HepG2 (cell line): ENCODE results near the gene CNGA3.

ENCODE experiments used
- GABPA ChIP-seq, 2 experiments: IDR thresholded peaks; 2 replicates each; pipeline ENCODE4 v1.6.1; 2011 to 2016; ENCODE audit warnings: low read depth in 2 of 2, low read length in 1 of 2, missing biosample characterization in 1 of 2, missing genetic modification characterization in 1 of 2
- NCOA2 ChIP-seq: sonication (generic); formaldehyde crosslinking; IDR thresholded peaks from 2 replicates; pipeline ENCODE4 v1.8.0; 2022; ENCODE audit warnings: inconsistent platforms
- POLR2A ChIP-seq, 2 experiments: IDR thresholded peaks; 2 replicates each; pipeline ENCODE4 v1.6.1; 2011; ENCODE audit warnings: low read depth in 2 of 2, low read length in 2 of 2, mild to moderate bottlenecking in 1 of 2, moderate library complexity in 1 of 2; ENCODE audit not compliant: insufficient read depth in 1 of 2
- ZKSCAN5 ChIP-seq: sonication (generic); formaldehyde crosslinking; IDR thresholded peaks from 2 replicates; pipeline ENCODE4 v1.5.1; 2020; ENCODE audit warnings: mild to moderate bottlenecking, missing genetic modification reagents
- ZNF224 ChIP-seq: sonication (generic); formaldehyde crosslinking; IDR thresholded peaks from 2 replicates; pipeline ENCODE4 v1.5.0; 2020; ENCODE audit warnings: mild to moderate bottlenecking, missing genetic modification reagents
- ZNF232 ChIP-seq: sonication (generic); formaldehyde crosslinking; IDR thresholded peaks from 2 replicates; pipeline ENCODE4 v1.4.0; 2020; ENCODE audit warnings: missing genetic modification reagents, borderline replicate concordance
- ZNF350 ChIP-seq: sonication (generic); formaldehyde crosslinking; IDR thresholded peaks from 2 replicates; pipeline ENCODE4 v1.4.0; 2020; ENCODE audit warnings: mild to moderate bottlenecking, low read depth, missing genetic modification reagents, borderline replicate concordance
- ZNF780A ChIP-seq: sonication (generic); formaldehyde crosslinking; IDR thresholded peaks from 2 replicates; pipeline ENCODE4 v1.8.0; 2022; ENCODE audit warnings: mild to moderate bottlenecking, missing genetic modification reagents, moderate library complexity
- TF ChIP-seq, protein P1 (sequence below): sonication (generic); formaldehyde crosslinking; IDR thresholded peaks from 2 replicates; pipeline ENCODE4 v1.8.0; 2022; ENCODE audit warnings: low read depth, missing genetic modification reagents
- TF ChIP-seq, protein P2 (sequence below): sonication (generic); formaldehyde crosslinking; IDR thresholded peaks from 2 replicates; pipeline ENCODE4 v1.5.0; 2020; ENCODE audit warnings: mild to moderate bottlenecking, missing genetic modification reagents, moderate library complexity
- TF ChIP-seq, protein P3 (sequence below): sonication (generic); formaldehyde crosslinking; IDR thresholded peaks from 2 replicates; pipeline ENCODE4 v1.8.0; 2022; ENCODE audit warnings: missing genetic modification reagents, mild to moderate bottlenecking, inconsistent platforms, borderline replicate concordance

DNA sequence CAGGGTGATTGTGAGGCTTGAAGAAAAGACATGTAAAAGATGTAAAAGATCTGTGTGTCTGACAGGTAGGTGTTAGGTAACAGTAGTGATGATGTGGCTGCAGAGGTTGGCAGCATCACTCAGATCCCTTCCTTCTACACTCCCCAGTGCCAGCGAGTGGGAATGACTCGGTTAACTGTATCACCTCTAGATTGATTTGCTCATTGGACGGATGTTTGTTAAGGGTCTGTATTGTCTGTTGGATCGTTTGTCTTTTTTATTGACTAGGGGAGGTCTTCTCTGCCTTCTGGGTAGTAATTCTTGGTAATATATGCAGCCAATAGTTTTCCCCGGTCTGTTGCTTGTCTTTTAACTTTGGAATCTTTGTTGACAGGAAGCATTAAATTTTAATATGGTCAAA is 44.8 kb upstream of the CNGA3 start:
- TF ChIP-seq, protein P1, sequence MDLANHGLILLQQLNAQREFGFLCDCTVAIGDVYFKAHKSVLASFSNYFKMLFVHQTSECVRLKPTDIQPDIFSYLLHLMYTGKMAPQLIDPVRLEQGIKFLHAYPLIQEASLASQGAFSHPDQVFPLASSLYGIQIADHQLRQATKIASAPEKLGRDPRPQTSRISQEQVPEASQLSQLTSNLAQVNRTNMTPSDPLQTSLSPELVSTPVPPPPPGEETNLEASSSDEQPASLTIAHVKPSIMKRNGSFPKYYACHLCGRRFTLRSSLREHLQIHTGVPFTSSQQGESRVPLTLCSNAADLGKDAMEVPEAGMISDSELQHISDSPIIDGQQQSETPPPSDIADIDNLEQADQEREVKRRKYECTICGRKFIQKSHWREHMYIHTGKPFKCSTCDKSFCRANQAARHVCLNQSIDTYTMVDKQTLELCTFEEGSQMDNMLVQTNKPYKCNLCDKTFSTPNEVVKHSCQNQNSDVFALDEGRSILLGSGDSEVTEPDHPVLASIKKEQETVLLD (CRISPR knock-in tag), result no peak
- TF ChIP-seq ZNF224 (CRISPR knock-in tag) (no peak), ZNF350 (no peak), ZNF232 (no peak), POLR2A (IDR thresholded peaks at IDR 0.05; ENCODE audit: insufficient read depth in 1 of 2, low read depth in 2 of 2, low read length in 2 of 2) (no peak), ZNF780A (no peak), NCOA2 (CRISPR knock-in tag) (no peak), GABPA (IDR thresholded peaks at IDR 0.05; ENCODE audit: low read depth, low read length) (no peak), GABPA (CRISPR knock-in tag; IDR thresholded peaks at IDR 0.05; ENCODE audit: low read depth) (no peak), ZKSCAN5 (CRISPR knock-in tag) (no peak)
- TF ChIP-seq, protein P2, sequence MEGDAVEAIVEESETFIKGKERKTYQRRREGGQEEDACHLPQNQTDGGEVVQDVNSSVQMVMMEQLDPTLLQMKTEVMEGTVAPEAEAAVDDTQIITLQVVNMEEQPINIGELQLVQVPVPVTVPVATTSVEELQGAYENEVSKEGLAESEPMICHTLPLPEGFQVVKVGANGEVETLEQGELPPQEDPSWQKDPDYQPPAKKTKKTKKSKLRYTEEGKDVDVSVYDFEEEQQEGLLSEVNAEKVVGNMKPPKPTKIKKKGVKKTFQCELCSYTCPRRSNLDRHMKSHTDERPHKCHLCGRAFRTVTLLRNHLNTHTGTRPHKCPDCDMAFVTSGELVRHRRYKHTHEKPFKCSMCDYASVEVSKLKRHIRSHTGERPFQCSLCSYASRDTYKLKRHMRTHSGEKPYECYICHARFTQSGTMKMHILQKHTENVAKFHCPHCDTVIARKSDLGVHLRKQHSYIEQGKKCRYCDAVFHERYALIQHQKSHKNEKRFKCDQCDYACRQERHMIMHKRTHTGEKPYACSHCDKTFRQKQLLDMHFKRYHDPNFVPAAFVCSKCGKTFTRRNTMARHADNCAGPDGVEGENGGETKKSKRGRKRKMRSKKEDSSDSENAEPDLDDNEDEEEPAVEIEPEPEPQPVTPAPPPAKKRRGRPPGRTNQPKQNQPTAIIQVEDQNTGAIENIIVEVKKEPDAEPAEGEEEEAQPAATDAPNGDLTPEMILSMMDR (CRISPR knock-in tag), result no peak
- TF ChIP-seq, protein P3, sequence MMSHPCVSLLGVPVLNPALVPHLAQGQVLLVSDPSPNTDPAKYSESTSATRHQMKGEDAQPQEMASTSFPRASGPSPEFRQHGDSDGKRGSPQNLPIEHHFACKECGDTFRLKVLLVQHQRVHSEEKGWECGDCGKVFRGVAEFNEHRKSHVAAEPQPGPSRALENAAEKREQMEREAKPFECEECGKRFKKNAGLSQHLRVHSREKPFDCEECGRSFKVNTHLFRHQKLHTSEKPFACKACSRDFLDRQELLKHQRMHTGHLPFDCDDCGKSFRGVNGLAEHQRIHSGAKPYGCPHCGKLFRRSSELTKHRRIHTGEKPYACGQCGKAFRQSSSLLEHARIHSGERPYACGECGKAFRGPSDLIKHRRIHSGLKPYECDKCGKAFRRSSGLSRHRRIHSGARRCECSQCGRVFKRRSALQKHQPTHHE (CRISPR knock-in tag), result no peak
